Measurements from ENCODE around the gene SS18L1. TPM values are rescaled to one million over a fixed set of nuclear protein-coding genes. Genes with fewer than 3 reads are reported as not detected.
A peak's percentile ranks its signal among the peaks of the same experiment; 100 is the strongest.

SS18L1 gene
- total RNA-seq, 6 donors from 2014 or later = 12.2 to 70.8 (median 19.7) TPM

DNA sequence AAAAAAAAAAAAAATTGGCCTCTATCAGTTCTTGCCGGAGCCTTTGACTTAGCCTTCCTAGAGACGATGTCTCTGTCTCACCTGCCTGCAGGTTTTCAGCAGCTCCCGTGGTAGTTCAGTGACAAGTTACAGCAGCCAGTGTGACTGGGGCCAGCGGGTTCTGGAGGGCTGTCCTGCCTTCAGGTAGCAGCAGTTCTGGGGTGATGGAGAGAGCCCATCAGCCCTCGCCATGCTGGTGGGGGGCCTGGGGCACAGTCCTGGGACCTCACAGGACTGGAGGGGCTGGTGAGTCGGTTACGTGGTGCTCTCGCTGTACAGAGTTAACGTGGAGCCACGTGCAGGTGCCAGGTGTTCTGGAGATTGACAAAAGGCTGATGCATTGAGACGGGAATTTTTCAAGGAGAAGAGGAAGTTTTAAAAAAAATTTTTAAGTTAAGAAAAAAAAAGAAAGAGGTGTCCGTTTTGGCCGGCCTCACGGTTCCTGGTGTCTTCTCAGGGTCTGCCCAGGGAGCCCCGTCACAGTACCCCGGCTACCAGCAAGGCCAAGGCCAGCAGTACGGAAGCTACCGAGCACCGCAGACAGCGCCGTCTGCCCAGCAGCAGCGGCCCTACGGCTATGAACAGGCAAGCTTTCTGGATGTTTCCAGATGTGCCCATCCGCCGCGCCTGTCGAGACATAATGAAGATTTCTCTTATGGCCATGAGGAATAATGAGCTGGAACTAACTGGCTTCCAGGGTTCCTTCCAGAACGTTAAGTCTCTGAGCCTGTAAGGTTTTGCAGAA, 30.6 kb downstream of the SS18L1 start:
- TF ChIP-seq EP300 (IDR thresholded peaks at IDR 0.05) = no peak
- TF ChIP-seq, protein P1, sequence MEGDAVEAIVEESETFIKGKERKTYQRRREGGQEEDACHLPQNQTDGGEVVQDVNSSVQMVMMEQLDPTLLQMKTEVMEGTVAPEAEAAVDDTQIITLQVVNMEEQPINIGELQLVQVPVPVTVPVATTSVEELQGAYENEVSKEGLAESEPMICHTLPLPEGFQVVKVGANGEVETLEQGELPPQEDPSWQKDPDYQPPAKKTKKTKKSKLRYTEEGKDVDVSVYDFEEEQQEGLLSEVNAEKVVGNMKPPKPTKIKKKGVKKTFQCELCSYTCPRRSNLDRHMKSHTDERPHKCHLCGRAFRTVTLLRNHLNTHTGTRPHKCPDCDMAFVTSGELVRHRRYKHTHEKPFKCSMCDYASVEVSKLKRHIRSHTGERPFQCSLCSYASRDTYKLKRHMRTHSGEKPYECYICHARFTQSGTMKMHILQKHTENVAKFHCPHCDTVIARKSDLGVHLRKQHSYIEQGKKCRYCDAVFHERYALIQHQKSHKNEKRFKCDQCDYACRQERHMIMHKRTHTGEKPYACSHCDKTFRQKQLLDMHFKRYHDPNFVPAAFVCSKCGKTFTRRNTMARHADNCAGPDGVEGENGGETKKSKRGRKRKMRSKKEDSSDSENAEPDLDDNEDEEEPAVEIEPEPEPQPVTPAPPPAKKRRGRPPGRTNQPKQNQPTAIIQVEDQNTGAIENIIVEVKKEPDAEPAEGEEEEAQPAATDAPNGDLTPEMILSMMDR (IDR thresholded peaks at IDR 0.05) = no peak
- TF ChIP-seq POLR2AphosphoS5 (IDR thresholded peaks at IDR 0.05) = no peak
- no peak for TF ChIP-seq POLR2A (IDR thresholded peaks at IDR 0.05)
- H3K27ac ChIP-seq = no peak overlapping the region
- H3K4me1 ChIP-seq = no peaks in the 10 kb centered on the region
- H3K4me3 ChIP-seq = no peak overlapping the region
- peaks cover 0 to 53% (median 27%) of the 10 kb centered on the region in 4 donors for H3K36me3 ChIP-seq
- no peak for ATAC-seq (ENCODE audit: low FRiP score in 2 of 2)
- no peaks in the 10 kb centered on the region for H3K27me3 ChIP-seq
- WGBS, 2 donors = 96% methylated on average over 28 of the region's 28 CpGs
- no peaks in the 10 kb centered on the region for H3K9me3 ChIP-seq
- peak in 1 of 2 donors; percentile 67 for DNase-seq

DNA sequence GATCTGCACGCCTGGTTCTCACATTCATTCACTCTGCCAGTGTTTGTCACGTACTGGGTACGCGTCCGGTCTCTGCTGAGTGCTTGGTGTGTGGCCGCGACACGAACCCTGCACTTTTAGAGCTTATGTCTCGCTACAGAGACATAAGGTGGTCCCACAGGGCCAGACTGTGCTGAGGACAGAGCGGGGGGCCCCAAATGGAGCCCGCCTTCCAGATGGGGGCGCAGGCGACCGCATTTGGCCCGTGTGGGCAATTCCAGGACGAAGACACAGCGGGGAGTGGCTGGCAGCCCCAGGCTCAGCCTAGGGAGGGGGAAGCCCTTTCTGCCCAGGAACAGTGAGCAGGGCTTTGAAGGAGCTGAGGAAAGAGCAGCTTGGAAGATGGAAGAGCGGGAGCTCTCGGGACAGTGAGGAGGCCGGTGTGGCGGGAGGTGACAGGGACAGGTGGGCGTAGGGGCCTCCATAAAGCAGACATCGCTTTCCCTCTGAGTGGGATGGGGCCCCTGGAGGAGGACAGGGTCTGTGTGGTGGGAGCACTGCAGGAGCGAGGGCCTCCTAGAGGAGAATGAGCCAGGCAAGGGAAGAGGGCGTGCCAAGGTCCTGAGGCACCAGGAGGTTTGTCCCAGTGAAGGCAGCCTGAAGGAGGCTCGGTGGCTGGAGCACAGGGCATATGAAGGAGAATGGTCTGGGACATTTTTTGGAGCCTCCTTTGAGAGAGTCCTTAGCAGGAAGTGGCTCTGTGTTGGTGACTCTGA, 31.5 kb downstream of the SS18L1 start:
- no peak for TF ChIP-seq POLR2A (IDR thresholded peaks at IDR 0.05)
- TF ChIP-seq EP300 (IDR thresholded peaks at IDR 0.05) = no peak
- TF ChIP-seq POLR2AphosphoS5 (IDR thresholded peaks at IDR 0.05) = no peak
- TF ChIP-seq, protein P1 (IDR thresholded peaks at IDR 0.05) = no peak
- Histone ChIP-seq H3K4me3 (no peak overlapping the region), H3K27me3 (no peaks in the 10 kb centered on the region), H3K27ac (no peak overlapping the region), H3K9me3 (no peaks in the 10 kb centered on the region), H3K36me3 (peaks cover 0 to 54% (median 28%) of the 10 kb centered on the region in 4 donors), H3K4me1 (no peaks in the 10 kb centered on the region)
- DNase-seq (peak in 1 of 2 donors; percentile 68), ATAC-seq (ENCODE audit: low FRiP score in 2 of 2) (no peak)
- 93 to 99% methylated on average over 26 of the region's 26 CpGs for WGBS, 2 donors

DNA sequence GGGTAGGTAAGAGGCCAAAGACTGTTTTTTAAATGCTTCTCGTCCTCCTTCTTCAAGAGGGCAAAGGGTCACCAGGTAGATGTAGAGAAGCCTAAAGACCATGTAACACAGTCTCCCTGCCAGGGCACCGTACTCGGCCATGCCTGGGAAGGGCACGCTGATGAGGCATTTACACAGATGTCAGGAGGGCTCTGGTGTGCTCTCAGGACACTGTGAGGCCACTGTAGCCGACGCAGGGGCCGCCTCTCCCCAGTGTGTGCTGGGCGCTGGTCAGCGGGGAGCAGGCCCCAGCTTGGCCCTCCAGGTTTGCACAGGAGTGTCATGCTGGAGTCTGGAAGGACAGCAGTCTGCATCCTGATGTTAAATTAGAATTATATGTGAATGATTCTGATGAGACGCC, 32.1 kb downstream of the SS18L1 start:
- Histone ChIP-seq H3K9me3 (no peaks in the 10 kb centered on the region), H3K27ac (no peak overlapping the region), H3K4me1 (no peaks in the 10 kb centered on the region), H3K4me3 (no peak overlapping the region), H3K36me3 (peaks cover 0 to 54% (median 28%) of the 10 kb centered on the region in 4 donors), H3K27me3 (no peaks in the 10 kb centered on the region)
- no peak for TF ChIP-seq POLR2AphosphoS5 (IDR thresholded peaks at IDR 0.05)
- TF ChIP-seq, protein P1 (IDR thresholded peaks at IDR 0.05) = no peak
- no peak for TF ChIP-seq POLR2A (IDR thresholded peaks at IDR 0.05)
- TF ChIP-seq EP300 (IDR thresholded peaks at IDR 0.05) = no peak
- ATAC-seq (ENCODE audit: low FRiP score in 2 of 2) (no peak), DNase-seq (peak in 1 of 2 donors; percentile 63)
- WGBS, 2 donors = 93 to 97% methylated on average over 5 to 10 of the region's 10 CpGs

DNA sequence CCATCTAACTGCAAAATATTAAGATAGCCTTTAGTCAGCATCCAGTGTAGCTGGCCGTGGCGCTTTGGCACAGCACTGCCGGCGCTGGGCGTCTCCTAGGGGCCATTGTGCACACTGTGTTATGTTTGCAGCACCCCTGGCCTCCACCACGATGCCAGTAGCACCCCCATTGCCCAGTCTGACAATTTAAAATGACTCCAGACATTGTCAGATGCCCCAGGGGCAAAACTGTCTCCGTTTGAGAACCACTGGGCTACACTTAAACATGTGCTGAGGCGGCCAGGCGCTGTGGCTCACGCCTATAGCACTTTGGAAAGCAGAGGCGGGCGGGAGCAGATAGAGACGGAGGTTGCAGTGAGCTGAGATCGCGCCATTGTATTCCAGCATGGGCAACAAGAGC, 33.3 kb downstream of the SS18L1 start:
- 91 to 94% methylated on average over 15 of the region's 15 CpGs for WGBS, 2 donors
- TF ChIP-seq POLR2AphosphoS5 (IDR thresholded peaks at IDR 0.05) = no peak
- Histone ChIP-seq H3K27ac (no peak overlapping the region), H3K36me3 (peaks cover 0 to 54% (median 28%) of the 10 kb centered on the region in 4 donors), H3K4me3 (no peak overlapping the region), H3K4me1 (peaks cover 1 to 4% (median 3%) of the 10 kb centered on the region in 4 donors), H3K27me3 (no peaks in the 10 kb centered on the region), H3K9me3 (no peaks in the 10 kb centered on the region)
- DNase-seq (no peak), ATAC-seq (ENCODE audit: low FRiP score in 2 of 2) (no peak)

DNA sequence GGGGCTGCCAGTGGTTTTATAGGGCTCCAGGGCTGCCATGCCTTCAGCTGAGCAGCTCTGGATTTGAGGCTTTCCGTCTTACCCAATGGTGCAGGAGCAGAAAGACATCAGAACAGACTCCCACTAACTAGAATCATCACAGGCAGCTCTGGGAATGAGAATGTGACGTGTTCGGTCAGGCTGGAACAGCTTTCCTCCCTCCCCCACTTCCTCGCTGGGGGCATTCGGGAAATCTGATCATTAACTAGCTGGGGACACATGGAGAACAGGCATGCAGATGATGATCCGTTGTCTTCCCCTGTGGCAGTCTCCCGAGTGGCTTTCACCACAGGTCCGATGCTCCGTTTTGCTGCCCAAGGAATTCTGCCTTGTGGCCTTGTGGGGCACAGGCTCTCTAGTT, 33.7 kb downstream of the SS18L1 start:
- H3K27ac ChIP-seq = no peak overlapping the region
- H3K4me3 ChIP-seq = no peak overlapping the region
- peaks cover 6 to 8% (median 7%) of the 10 kb centered on the region in 4 donors for H3K4me1 ChIP-seq
- ATAC-seq (ENCODE audit: low FRiP score in 2 of 2) (no peak), DNase-seq (no peak)
- no peaks in the 10 kb centered on the region for H3K27me3 ChIP-seq
- no peaks in the 10 kb centered on the region for H3K9me3 ChIP-seq
- peaks cover 0 to 54% (median 27%) of the 10 kb centered on the region in 4 donors for H3K36me3 ChIP-seq
- TF ChIP-seq POLR2AphosphoS5 (IDR thresholded peaks at IDR 0.05) = no peak
- TF ChIP-seq POLR2A (IDR thresholded peaks at IDR 0.05) = no peak
- TF ChIP-seq, protein P1 (IDR thresholded peaks at IDR 0.05) = no peak
- TF ChIP-seq EP300 (IDR thresholded peaks at IDR 0.05) = no peak
- WGBS, 2 donors = 97 to 98% methylated on average over 6 to 9 of the region's 9 CpGs

Measured in upper lobe of left lung (tissue), 6 donors.